ENCODE data around the gene CDC23.

GRCh38 chr5:138177941-138178515 lies 35.1 kb downstream of the CDC23 start:
- TF ChIP-seq POLR2A (IDR thresholded peaks at IDR 0.05) (no peak), CTCF (IDR thresholded peaks at IDR 0.05) (no peak)
